HCT116 (cell line): ENCODE measurements around the gene PDF. TPM values are rescaled to one million over a fixed set of nuclear protein-coding genes. Genes with fewer than 3 reads are reported as not detected.

Source experiments
- ATAC-seq: fragments of 200-7000 bp; cut with Tn5 transposase; 2 replicates; pipeline ENCODE4 v1.9.1; 2020; ENCODE audit warnings: mild to moderate bottlenecking, moderate library complexity
- BruUV-seq: library from RNA; stranded (reverse); fragments of 400-500 nt; replicated peaks from 2 replicates; lab custom pipeline; 2021; lab: Mats Ljungman, UMichigan
- CTCF ChIA-PET: fragments of 300-600 bp; sonication (Branson Sonifier 250); formaldehyde crosslinking; loops from one replicate; lab custom pipeline; 2021; ENCODE audit warnings: antibody characterized with exemption; lab: Charles Lee
- POLR2A ChIA-PET: fragments of 300-600, 350-600 bp; sonication (Branson Sonifier 250); formaldehyde crosslinking; loops from one replicate; lab custom pipeline; 2021; ENCODE audit warnings: antibody characterized with exemption; lab: Charles Lee
- RAD21 ChIA-PET, 2 experiments: fragments of 300-600 bp; sonication (Branson Sonifier 250); formaldehyde crosslinking; loops; one replicate each; lab custom pipeline; 2023; ENCODE audit warnings: low total read pairs in 2 of 2; ENCODE audit not compliant: uncharacterized antibody in 2 of 2, unreplicated experiment in 2 of 2, low non-redundant PET in 1 of 2; lab: Charles Lee
- DNase-seq: peaks from one replicate; pipeline ENCODE4 v3.0.0-alpha.2; 2010; ENCODE audit warnings: low read depth, low spot score
- H2AFZ ChIP-seq: fragments of 200-600 bp; shearing (Covaris generic), sonication (generic); 2 replicates; pipeline ENCODE4 v1.6.1; 2017; ENCODE audit warnings: low read depth, mixed run types, mixed read lengths, antibody characterized with exemption, low read length; ENCODE audit not compliant: poor library complexity, severe bottlenecking
- H3K27ac ChIP-seq: 2 replicates; pipeline ENCODE4 v1.5.1; 2012; ENCODE audit warnings: low read depth, low read length
- H3K27me3 ChIP-seq: fragments of 200-600 bp; sonication (generic); 2 replicates; pipeline ENCODE4 v1.6.1; 2016; ENCODE audit warnings: mixed run types, low read length, mixed read lengths; ENCODE audit not compliant: insufficient read depth
- H3K36me3 ChIP-seq, 2 experiments: fragments of 200-500 bp in 1 of 2; fragments of 200-600 bp in 1 of 2; sonication (Bioruptor generic) in 1 of 2; sonication (generic) in 1 of 2; 2 replicates each; pipeline versions ENCODE4 v1.5.1 to v1.6.1; 2014 to 2016; ENCODE audit warnings: low read length in 2 of 2, inconsistent platforms in 1 of 2, mixed read lengths in 1 of 2, mixed run types in 1 of 2; ENCODE audit not compliant: insufficient read depth in 2 of 2, control insufficient read depth in 1 of 2
- H3K4me1 ChIP-seq, 2 experiments: fragments of 200-600 bp in 1 of 2; sonication (generic) in 1 of 2; 2 replicates each; pipeline versions ENCODE4 v1.5.1 to v1.6.1; 2012 to 2017; ENCODE audit warnings: low read length in 2 of 2, inconsistent platforms in 1 of 2, mild to moderate bottlenecking in 1 of 2, mixed read lengths in 1 of 2, mixed run types in 1 of 2, moderate library complexity in 1 of 2; ENCODE audit not compliant: insufficient read depth in 2 of 2, control insufficient read depth in 1 of 2
- H3K4me2 ChIP-seq: fragments of 200-600 bp; sonication (generic); 2 replicates; pipeline ENCODE4 v1.6.1; 2017; ENCODE audit warnings: mixed run types, low read length, mixed read lengths
- H3K4me3 ChIP-seq, 2 experiments: fragments of 200-600 bp in 1 of 2; sonication (generic) in 1 of 2; replicated peaks in 1 of 2; 2 replicates each; pipeline ENCODE4 v1.5.1; 2011 to 2016; ENCODE audit warnings: low read length in 2 of 2, control low read depth in 1 of 2, low read depth in 1 of 2, mild to moderate bottlenecking in 1 of 2, mixed read lengths in 1 of 2, mixed run types in 1 of 2
- H3K79me2 ChIP-seq: fragments of 200-600 bp; sonication (generic); 2 replicates; pipeline ENCODE4 v1.6.1; 2017; ENCODE audit warnings: mild to moderate bottlenecking, mixed run types, low read length, moderate library complexity, mixed read lengths; ENCODE audit not compliant: insufficient read depth
- H3K9ac ChIP-seq: fragments of 200-600 bp; sonication (generic); 2 replicates; pipeline ENCODE4 v1.6.1; 2016; ENCODE audit warnings: low read length, mixed read lengths
- H3K9me2 ChIP-seq: fragments of 200-600 bp; sonication (generic), shearing (Covaris generic); 2 replicates; pipeline ENCODE4 v1.6.1; 2017; ENCODE audit warnings: mixed run types, mild to moderate bottlenecking, moderate library complexity; ENCODE audit not compliant: insufficient read depth
- H3K9me3 ChIP-seq, 2 experiments: fragments of 200-500 bp in 1 of 2; fragments of 200-600 bp in 1 of 2; sonication (Bioruptor generic) in 1 of 2; sonication (generic) in 1 of 2; 2 replicates each; pipeline ENCODE4 v1.6.1; 2014 to 2017; ENCODE audit warnings: low read length in 2 of 2, mixed read lengths in 2 of 2, inconsistent platforms in 1 of 2, low read depth in 1 of 2, mild to moderate bottlenecking in 1 of 2, mixed run types in 1 of 2, moderate library complexity in 1 of 2; ENCODE audit not compliant: control insufficient read depth in 1 of 2, insufficient read depth in 1 of 2
- H4K20me1 ChIP-seq: fragments of 200-600 bp; sonication (generic), shearing (Covaris generic); 2 replicates; pipeline ENCODE4 v1.6.1; 2017; ENCODE audit warnings: mixed run types, mild to moderate bottlenecking, moderate library complexity; ENCODE audit not compliant: insufficient read depth
- CBX3 ChIP-seq: IDR thresholded peaks from 2 replicates; pipeline ENCODE4 v1.6.1; 2012; ENCODE audit warnings: low read depth
- CEBPB ChIP-seq: IDR thresholded peaks from 2 replicates; pipeline ENCODE4 v1.6.1; 2012; ENCODE audit warnings: low read depth
- EGR1 ChIP-seq: IDR thresholded peaks from 2 replicates; pipeline ENCODE4 v1.6.1; 2012; ENCODE audit warnings: low read depth
- ELF1 ChIP-seq: IDR thresholded peaks from 2 replicates; pipeline ENCODE4 v1.6.1; 2012; ENCODE audit warnings: low read depth, borderline replicate concordance
- EZH2 ChIP-seq: fragments of 200-600 bp; sonication (generic); IDR thresholded peaks from 2 replicates; pipeline ENCODE4 v1.6.1; 2017; ENCODE audit warnings: antibody characterized with exemption, mixed run types
- FOSL1 ChIP-seq: IDR thresholded peaks from 2 replicates; pipeline ENCODE4 v1.6.1; 2012; ENCODE audit warnings: low read depth
- MAX ChIP-seq: IDR thresholded peaks from 2 replicates; pipeline ENCODE4 v1.6.1; 2012
- POLR2A ChIP-seq: IDR thresholded peaks from 2 replicates; pipeline ENCODE4 v1.7.0; 2011; ENCODE audit warnings: borderline replicate concordance; ENCODE audit not compliant: insufficient read depth, insufficient read length; ENCODE audit errors: extremely low read depth
- POLR2AphosphoS5 ChIP-seq: IDR thresholded peaks from 2 replicates; pipeline ENCODE4 v1.6.1; 2011; ENCODE audit warnings: mild to moderate bottlenecking, low read depth, low read length, moderate library complexity
- RAD21 ChIP-seq: IDR thresholded peaks from 2 replicates; pipeline ENCODE4 v1.6.1; 2012; ENCODE audit warnings: low read depth, mild to moderate bottlenecking
- SP1 ChIP-seq: IDR thresholded peaks from 2 replicates; pipeline ENCODE4 v1.6.1; 2012; ENCODE audit warnings: low read depth
- TCF7L2 ChIP-seq: IDR thresholded peaks from 2 replicates; pipeline ENCODE4 v1.7.0; 2011; ENCODE audit warnings: borderline replicate concordance, inconsistent platforms; ENCODE audit not compliant: insufficient read depth, insufficient read length; ENCODE audit errors: extremely low read depth
- YY1 ChIP-seq: IDR thresholded peaks from 2 replicates; pipeline ENCODE4 v1.6.1; 2011; ENCODE audit warnings: low read length, low read depth, moderate library complexity, mild to moderate bottlenecking; ENCODE audit not compliant: insufficient replicate concordance; ENCODE audit errors: extremely low read depth
- ZFX ChIP-seq: fragments of 450-650 bp; IDR thresholded peaks from 2 replicates; pipeline ENCODE4 v1.6.1; 2017
- ZNF274 ChIP-seq: fragments of 200-500 bp; sonication (Bioruptor generic); IDR thresholded peaks from 2 replicates; pipeline ENCODE4 v1.6.1; 2014; ENCODE audit warnings: mild to moderate bottlenecking, low read depth, low read length, inconsistent platforms
- intact Hi-C: fragments of 100-400 bp; cut with micrococcal nuclease; formaldehyde crosslinking; loops from 2 replicates; pipeline ENCODE4 v1.10.0; 2022
- total RNA-seq: library from RNA; stranded (reverse); gene quantifications from one replicate; pipeline ENCODE4 v1.2.1, GENCODE V29; 2021; ENCODE audit not compliant: unreplicated experiment

PDF gene
- total RNA-seq, 1 experiment from 2014 or later, result 33.9 TPM

- ChIA-PET CTCF (no interaction called here), POLR2A (no interaction called here), RAD21 (no interaction called here)
- no peak within 1 kb of the TSS for H2AFZ ChIP-seq
- no peak for TF ChIP-seq RAD21
- TF ChIP-seq TCF7L2, result no peak
- TF ChIP-seq FOSL1, result no peak
- TF ChIP-seq ZFX, result no peak
- no peak for TF ChIP-seq POLR2AphosphoS5
- TF ChIP-seq EZH2, result no peak
- TF ChIP-seq EGR1, result no peak
- TF ChIP-seq MAX, result no peak
- TF ChIP-seq CEBPB, result no peak
- no peak for TF ChIP-seq CBX3
- TF ChIP-seq POLR2A, result no peak
- no peak for TF ChIP-seq ELF1
- TF ChIP-seq SP1, result no peak
- TF ChIP-seq ZNF274, result no peak
- TF ChIP-seq YY1, result no peak
- DNase-seq (no peak), ATAC-seq (no peak)
- intact Hi-C loops, result no loop called here
- H3K27me3 ChIP-seq, result no peaks in the 10 kb centered on the region
- no peaks in the 10 kb centered on the region for H3K79me2 ChIP-seq
- no peak within 1 kb of the TSS for H3K4me3 ChIP-seq
- no peaks in the 10 kb centered on the region for H3K9me2 ChIP-seq
- no peak within 1 kb of the TSS for H3K4me2 ChIP-seq
- no peaks in the 10 kb centered on the region for H3K9me3 ChIP-seq
- H3K27ac ChIP-seq, result no peak within 1 kb of the TSS
- peaks cover 13 to 18% of the 10 kb centered on the region in 2 experiments; a peak in 2 of 4 replicates for H3K36me3 ChIP-seq
- no peak within 1 kb of the TSS for H3K9ac ChIP-seq
- no peaks in the 10 kb centered on the region for H4K20me1 ChIP-seq
- no peaks in the 10 kb centered on the region for H3K4me1 ChIP-seq
- no TSS peak for BruUV-seq
These were observed 21.1 kb upstream of the PDF start, which contains the start of gene TMED6 for GRCh38 chr16:69351309-69352027. Gene TMED6, minus strand, starts transcription at chr16:69351786. Its CDS starts 33 bp downstream, at chr16:69351753.
